GM10266 (cell line): ENCODE measurements around the gene ATP6V0E1.
"Not testable (repeated sequence)": the region's sequence is repeated elsewhere in the genome, so short reads cannot be mapped to it uniquely, and the experiment has no call there.

Experiments
- DNase-seq: peaks from one replicate; pipeline ENCODE4 v3.0.0; 2012; ENCODE audit errors: extremely low spot score
- CTCF ChIP-seq: IDR thresholded peaks from 2 replicates; pipeline ENCODE4 v1.5.1; 2012; ENCODE audit warnings: mild to moderate bottlenecking, low read depth; ENCODE audit not compliant: control insufficient read depth, insufficient read depth; ENCODE audit errors: missing control alignments

ATP6V0E1 gene

GRCh38 chr5:173014671-173015070 lies 31.1 kb downstream of the ATP6V0E1 start:
- no peak for DNase-seq
- no peak for TF ChIP-seq CTCF

DNA sequence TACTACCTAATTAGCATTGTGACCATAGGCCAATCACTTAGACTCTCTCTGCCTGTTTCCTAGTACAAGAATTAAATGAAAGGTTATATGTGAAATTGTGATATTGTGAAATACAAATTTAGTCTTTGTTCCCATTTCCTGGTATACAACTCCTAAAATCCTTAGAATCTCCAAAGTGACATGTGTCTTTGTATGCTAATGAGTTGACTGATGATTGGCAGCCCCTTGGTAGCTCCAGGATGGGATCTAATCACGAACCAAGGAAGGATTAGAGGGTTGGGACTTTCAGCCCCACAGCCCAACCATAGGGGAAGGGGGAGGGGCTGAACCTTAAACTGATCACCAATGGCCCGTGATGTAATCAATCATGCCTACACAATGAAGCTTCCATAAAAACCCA lies 31.6 kb downstream of the ATP6V0E1 start:
- DNase-seq, result no peak
- no peak for TF ChIP-seq CTCF

GRCh38 chr5:173015598-173016455 lies 32.3 kb downstream of the ATP6V0E1 start:
- no peak for TF ChIP-seq CTCF
- DNase-seq, result no peak

DNA sequence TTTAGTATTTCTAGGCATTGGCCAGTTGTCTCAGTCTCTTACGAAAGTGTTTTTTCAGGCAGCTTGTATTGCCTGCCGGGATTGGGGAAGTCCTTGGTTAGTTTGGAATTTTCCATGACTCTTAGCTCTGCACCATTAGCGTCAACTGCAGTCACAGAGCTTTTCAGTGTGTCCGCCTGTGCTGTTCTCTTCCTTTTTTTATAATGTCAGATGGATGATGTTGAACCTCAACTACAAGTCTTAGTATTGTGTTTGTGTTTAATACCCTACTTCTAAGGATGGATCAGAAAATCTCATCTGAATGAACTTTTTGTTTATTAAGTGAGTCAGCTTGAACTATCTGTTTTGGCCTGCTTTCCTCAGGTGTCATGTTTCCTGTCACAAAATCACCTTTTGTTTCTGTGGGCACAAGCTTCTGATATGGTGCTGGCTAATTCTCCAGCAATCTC lies 33.1 kb downstream of the ATP6V0E1 start:
- no peak for TF ChIP-seq CTCF
- DNase-seq, result no peak

DNA sequence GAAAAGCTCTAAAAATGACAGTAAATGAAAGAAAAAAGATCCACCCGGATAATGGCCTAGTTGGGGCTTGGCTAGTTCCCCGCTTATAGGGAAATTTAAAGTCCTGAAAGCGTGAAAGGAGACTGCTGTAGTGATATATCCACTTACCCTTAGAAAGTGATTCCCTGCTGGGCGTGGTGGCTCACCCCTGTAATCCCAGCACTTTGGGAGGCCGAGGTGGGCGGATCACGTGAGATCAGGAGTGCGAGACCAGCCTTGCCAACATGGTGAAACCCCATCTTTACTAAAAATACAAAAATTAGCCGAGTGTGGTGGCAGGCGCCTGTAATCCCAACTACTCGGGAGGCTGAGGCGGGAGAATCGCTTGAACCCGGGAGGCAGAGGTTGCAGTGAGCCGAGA lies 33.5 kb downstream of the ATP6V0E1 start:
- DNase-seq, result not testable (repeated sequence)

DNA sequence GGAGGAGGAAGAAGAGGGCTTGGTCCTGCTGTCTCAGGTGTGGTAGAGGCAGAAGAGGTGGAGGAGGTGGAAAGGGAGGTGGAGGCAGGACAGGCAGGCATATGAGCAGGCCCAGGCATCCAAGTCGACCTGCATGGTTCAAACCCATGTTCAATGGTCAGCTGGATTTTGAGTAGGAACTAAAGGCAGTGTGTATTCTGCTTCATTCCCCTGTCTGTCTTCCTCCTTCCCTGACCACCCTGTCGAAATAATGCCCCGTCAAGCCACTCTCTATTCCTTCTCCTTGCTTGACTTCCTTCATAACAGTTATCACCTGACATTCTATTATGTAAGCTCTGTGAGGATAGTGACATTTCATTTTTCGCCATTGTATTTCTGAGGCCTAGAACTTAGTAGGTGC lies 34.8 kb downstream of the ATP6V0E1 start:
- no peak for TF ChIP-seq CTCF
- DNase-seq, result no peak

- no peak for DNase-seq
These were observed 36.6 kb downstream of the ATP6V0E1 start for GRCh38 chr5:173020154-173020581.

More at GRCh38 chr5:173020154-173020581, 36.6 kb downstream of the ATP6V0E1 start:
- no peak for TF ChIP-seq CTCF
